Activated CD4-positive, alpha-beta T cell treated with anti-CD3 and anti-CD28 coated beads, Interleukin-2, amount 50 U/mL, for 4 hours (primary cell): ENCODE measurements around the gene ARHGEF10L.
A peak's percentile ranks its signal among the peaks of the same experiment; 100 is the strongest.

Experiments used
- DNase-seq, 2 experiments: peaks; one replicate each; pipeline ENCODE4 v3.0.0-alpha.2; 2020

Gene ARHGEF10L

DNA sequence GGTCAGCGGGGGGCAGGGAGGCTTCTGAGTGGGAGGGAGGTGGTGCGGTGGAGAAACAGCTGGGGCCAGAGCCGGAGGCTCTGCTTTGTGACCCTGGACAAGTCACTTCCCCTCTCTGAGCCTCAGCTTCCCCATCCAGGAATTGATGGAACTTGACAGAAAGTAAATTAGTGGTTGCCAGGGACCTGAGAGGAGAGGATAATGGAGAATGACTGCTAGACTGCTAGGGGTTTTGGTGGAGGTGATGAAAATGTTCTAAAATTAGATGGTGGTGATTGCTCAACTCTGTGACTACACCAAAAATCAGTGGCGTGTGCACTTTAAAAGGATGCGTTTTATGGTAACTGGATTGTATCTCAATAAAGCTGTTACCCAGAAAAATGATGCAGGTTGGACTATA lies 100.9 kb downstream of the ARHGEF10L start:
- DNase-seq: no peak

- DNase-seq: no peak
Observed at GRCh38 chr1:17640975-17641374, 101.5 kb downstream of the ARHGEF10L start.

DNA sequence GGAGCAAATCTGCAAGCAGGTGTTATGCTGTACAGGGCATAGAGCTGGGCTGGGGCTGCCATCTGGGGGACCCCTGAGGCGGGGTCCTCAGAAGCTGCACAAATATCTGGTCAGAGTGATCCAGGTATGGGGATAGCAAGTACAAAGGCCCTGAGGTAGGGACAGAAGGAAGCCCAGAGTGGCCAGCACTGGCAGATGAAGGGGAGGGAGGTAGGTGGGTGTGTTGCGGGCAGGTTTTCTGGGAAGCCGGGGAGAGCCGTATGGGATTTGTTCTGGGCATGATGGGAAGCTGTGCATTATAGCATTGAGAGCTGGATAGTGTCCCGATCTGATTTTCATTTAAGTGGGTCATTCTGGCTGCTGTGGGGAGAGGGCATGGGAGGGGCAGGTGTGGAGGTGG lies 102.7 kb downstream of the ARHGEF10L start:
- no peak for DNase-seq

DNA sequence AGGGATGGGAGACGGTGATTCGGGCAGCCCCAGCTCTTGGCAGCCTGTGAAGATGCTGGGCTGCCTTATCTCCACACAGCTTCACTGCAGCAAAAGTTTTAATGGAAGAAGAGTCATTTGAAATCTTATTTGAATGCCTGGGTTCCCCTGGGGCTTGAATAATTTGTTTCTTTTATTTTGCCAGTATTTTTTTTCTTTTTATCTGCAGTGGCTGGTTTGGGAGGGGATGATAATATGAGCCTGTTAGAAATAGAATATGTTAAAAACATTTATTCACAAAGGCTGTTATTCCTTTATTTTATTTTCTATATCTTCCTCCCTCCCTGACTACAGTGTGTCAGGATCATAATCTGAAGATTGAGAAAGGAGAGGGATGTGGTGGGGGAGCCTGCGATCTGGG lies 103.4 kb downstream of the ARHGEF10L start:
- DNase-seq: no peak

- DNase-seq: no peak
Observed at GRCh38 chr1:17643861-17644703, 104.6 kb downstream of the ARHGEF10L start.

GRCh38 chr1:17645068-17645911 lies 105.8 kb downstream of the ARHGEF10L start:
- DNase-seq: no peak

- DNase-seq: no peak
Observed at GRCh38 chr1:17646444-17647280, 107.2 kb downstream of the ARHGEF10L start.

- no peak for DNase-seq
Observed at GRCh38 chr1:17648457-17649145, 109.1 kb downstream of the ARHGEF10L start.

DNA sequence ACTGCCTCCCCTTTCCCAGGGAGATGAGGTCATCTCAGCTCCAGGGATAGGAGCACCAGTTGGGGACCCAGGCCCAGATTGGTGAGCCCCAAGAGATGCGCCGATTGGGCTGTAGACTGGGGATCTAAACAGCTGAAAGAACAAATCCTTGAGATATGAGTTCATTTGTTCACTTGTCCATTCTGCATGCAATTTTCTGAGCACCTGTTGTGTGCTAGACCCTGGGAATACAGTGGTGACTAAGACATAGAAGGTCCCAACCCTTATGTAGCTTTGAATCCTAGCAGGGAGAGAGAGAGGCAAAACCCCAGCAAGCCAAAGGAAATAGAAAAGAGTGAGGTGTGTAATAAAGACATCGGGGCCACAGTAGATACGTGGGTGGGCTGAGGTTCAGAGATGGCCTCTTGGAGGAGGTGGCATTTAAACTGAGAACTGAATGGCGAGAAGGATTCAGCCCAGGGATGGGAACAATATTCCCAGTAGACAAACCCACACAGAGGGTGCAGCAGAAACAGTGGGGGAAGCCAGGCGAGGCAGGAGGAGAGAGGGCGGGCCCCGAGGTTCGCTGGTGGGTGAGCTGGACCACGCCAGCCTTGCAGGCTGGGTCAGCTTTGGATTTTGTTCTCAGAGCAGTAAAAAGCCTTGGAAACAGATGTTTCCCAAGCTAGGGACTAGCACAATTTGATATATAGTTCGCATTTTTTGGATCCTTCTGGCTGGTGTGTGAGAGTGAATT lies 110.0 kb downstream of the ARHGEF10L start:
- DNase-seq: no peak

- DNase-seq: no peak
Observed at GRCh38 chr1:17653276-17653675, 113.8 kb downstream of the ARHGEF10L start.

DNA sequence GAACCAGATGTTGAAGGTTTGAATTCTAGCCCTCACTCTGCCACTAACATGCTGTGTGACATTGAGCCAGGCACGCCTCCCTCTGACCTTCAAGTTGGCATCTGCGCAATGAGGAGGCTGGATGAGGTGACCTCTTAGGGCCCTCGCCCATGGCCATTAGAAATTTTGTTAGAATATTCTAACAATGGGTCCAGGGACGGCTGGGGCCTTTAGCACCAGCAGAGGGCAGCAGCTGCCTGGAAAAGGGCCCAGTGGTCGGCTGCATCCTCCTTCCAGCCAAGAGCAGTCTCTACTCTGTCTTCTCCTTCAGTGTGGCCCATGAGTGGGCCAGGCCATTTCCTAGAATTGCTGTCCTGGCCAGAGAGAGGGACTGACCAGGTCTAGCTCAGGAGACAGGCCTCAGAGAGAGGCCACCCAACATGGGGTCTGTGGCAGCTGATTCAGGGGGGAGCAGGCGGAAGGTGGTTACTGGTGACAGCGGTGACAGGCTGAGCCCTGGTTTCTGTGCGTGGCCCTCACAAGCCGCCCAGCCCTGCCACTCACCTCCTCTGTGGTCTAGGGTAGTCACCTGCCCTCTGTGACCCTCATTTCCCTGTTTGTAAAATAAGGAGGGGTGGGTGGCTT lies 114.3 kb downstream of the ARHGEF10L start:
- DNase-seq: no peak

DNA sequence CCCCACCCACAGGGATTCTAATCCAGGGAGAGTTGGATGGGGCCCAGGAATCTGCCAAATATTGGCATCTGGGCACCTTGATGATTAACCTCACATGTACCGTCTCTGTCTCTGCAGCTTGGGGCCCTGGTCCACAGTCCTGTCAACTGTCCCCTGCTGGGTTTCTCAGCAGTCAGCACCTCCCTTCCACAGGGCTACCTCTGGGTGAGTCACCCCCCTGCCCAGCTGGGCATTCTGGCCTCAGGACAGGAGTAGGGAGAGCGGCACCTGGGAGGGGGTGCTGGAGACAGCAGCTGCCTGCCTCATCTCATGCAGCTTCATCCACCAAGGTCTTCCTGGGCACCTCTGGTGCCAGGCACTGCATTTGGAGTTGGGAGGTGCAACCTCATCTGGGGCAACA lies 115.0 kb downstream of the ARHGEF10L start:
- no peak for DNase-seq

DNA sequence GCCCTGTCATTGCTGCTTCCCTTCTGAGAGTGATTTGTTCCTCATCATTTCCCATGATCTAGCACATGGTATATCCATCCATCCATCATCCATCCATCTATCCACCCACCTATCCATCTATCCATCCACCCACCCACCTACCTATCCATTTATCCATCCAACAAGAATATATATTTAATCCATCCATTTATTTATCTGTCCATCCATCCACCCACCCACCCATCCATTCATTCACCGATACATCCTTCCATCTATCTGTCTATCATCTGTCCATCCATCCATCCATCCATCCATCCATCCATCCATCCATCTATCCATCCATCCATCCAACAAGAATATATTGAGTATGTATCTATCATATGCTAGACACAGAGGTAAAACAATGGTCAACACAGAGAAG lies 115.7 kb downstream of the ARHGEF10L start:
- DNase-seq: no peak

DNA sequence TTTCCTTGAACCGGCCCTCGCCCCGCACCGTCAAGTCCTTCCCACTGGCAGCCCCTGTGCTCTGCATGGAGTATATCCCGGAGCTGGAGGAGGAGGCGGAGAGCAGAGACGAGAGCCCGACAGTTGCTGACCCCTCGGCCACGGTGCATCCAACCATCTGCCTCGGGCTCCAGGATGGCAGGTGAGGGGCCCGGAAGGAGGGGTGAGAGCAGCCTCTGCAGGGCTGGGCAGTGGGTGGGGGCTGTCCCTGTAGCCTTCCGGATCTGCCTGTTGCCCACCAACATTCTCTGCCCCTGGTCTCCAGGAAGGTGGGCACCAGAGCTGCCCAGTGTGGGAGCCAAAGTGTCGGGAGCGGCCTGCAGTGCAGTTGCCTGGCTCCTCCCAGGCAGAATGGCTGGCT lies 116.4 kb downstream of the ARHGEF10L start:
- DNase-seq: no peak

GRCh38 chr1:17657436-17657835 lies 117.9 kb downstream of the ARHGEF10L start:
- DNase-seq: no peak

DNA sequence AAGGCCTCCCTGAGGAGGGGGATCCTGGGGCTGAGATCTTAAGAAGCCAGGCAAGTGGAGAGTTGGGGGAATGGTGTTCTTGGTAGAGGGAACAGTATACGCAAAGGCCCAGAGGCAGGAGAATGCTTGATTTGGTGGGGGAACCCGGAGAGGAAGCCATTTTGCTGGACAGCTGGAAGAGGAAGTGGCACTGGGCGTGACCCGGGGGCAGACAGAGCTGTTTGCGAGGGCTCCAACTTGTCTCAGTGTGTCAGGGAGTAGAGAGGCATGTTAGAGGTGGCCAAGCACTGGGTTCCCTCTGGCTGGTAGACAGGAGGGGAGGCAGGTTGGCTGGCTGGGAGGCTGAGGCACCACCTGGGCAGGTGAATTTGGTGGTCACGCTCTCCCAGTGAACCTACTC lies 119.3 kb downstream of the ARHGEF10L start:
- DNase-seq: no peak

- peak; percentile 34 to 41 for DNase-seq
Observed at GRCh38 chr1:17661546-17662157, 122.2 kb downstream of the ARHGEF10L start.

DNA sequence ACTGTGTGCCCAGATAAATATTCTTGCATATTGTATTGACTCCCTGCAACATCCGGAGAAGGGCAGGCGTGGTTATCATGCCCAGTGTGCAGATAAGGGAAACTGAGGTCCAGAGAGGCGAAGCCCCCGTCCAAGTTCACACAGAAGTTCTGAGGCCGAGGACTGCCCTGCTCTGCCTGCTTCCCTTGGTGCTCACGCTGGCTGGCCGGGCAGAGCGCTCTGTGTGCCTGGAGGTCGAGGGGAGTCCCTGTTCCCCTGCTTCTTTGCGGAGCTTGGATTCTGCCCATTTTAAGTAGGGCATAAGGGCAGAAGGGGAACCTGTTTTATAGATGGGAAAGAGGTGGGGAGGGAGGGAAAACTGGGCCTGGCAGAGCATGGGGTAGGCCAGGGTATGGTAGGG lies 122.8 kb downstream of the ARHGEF10L start:
- no peak for DNase-seq

DNA sequence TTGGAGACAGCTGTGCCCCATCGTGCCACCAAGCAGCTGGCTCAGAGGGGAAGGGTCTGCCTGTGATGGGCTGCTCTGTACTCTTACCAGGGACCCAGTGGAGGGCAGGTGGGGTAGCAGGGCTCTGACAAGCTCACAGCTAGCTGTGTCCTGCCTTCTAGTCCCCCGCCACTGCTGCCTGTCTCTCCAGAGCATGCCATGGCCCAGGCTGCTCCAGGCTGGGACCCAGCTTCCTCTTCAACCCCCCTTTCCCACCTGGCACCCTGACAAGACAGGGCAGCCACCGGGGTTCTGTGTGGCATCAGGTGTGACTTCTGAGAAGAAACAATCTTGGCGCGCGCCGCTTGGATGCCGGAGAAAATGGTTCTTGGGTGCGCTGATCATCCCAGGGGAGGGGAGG lies 123.3 kb downstream of the ARHGEF10L start:
- DNase-seq: no peak

DNA sequence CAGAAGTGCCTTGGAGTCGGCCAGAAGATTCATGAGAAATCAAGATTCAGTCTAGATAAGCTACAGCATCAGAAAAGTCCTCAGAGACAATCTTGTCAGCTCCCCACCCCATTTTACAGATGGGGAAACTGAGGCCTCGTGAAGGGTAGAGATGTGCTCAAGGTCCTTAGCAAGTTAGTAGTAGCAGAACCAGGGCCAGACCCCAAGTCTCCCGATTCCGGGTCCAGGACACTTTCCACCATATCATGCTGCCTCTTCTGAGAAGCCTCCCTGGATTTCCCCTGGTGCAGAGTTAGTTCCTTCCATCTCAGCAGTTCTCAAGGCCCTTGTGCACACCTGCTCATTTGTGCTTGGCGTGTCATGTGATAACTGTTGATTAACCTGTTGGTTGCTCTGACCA lies 124.1 kb downstream of the ARHGEF10L start:
- DNase-seq: no peak

DNA sequence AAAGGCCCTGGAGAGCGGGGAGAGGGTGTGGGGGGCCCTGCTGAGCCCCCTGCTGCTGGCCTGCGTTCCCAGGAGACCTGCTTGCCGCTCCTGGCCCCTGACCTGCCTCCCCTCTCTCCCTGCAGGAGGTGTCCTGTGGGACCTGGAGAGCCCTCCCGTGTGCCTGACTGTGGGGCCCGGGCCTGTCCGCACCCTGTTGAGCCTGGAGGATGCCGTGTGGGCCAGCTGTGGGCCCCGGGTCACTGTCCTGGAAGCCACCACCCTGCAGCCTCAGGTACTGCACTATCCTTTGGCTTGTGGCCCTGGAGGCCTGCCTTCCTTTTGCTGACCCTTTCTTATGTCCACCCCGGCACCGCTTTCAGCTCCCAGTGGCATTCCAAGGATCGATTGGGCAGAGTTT lies 124.8 kb downstream of the ARHGEF10L start:
- DNase-seq: no peak
